ENCODE data around the gene ASCL5. TPM values are rescaled to one million over a fixed set of nuclear protein-coding genes. Genes with fewer than 3 reads are reported as not detected.

The ASCL5 gene
- polyA plus RNA-seq, 1 donor (not counting 4 experiments of a cell fraction or from before 2014, with no cell fraction given): not detected

DNA sequence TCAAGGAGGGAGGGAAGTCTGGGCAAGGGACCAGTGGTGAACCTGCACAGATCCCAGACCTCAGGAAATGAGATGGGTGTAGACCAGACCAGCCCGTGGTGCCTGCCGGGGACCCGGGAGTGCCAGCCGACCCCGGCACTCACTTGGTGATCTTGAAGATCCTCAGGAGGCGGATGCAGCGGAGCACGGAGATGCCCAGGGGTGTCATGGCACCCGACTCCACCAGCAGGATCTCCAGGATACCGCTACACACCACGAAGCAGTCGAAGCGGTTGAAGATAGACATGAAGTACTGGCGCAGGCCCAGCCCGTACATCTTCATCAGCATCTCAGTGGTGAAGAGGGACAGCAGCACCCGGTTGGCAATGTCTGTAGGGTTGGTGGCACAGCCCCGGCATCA is 49.2 kb downstream of the ASCL5 start:
- no peak for FAIRE-seq
- no peak for DNase-seq (ENCODE audit: low read depth, low spot score)
- Histone ChIP-seq H3K4me3 (ENCODE audit: control insufficient read depth in 2 of 3, extremely low read depth in 1 of 3, insufficient read depth in 2 of 3, low read depth in 1 of 3, low read length in 3 of 3) (no peak overlapping the region), H3K27me3 (ENCODE audit: control insufficient read depth, extremely low read depth, insufficient read depth, low read length) (peaks cover 6% of the 10 kb centered on the region), H3K27ac (ENCODE audit: control insufficient read depth, insufficient read depth, low read length) (no peak overlapping the region), H2AFZ (ENCODE audit: control insufficient read depth, low read length) (no peak overlapping the region), H3K36me3 (ENCODE audit: control insufficient read depth in 2 of 2, extremely low read depth in 1 of 2, insufficient read depth in 2 of 2, low read length in 2 of 2) (no peaks in the 10 kb centered on the region), H4K20me1 (ENCODE audit: control insufficient read depth, extremely low read depth, insufficient read depth, low read length) (no peaks in the 10 kb centered on the region), H3K9me3 (ENCODE audit: control insufficient read depth, low read depth, low read length) (no peaks in the 10 kb centered on the region), H3K4me1 (ENCODE audit: control insufficient read depth, extremely low read depth, insufficient read depth, low read length) (peaks cover 5% of the 10 kb centered on the region), H3K9ac (ENCODE audit: control insufficient read depth, extremely low read depth, insufficient read depth, low read length) (no peak overlapping the region), H3K79me2 (ENCODE audit: control insufficient read depth, insufficient read depth, low read length) (no peaks in the 10 kb centered on the region), H3K9me1 (ENCODE audit: control insufficient read depth, extremely low read depth, insufficient read depth, low read length) (no peaks in the 10 kb centered on the region), H3K4me2 (ENCODE audit: control insufficient read depth, extremely low read depth, insufficient read depth, low read depth, low read length) (no peak overlapping the region)
- no peak for TF ChIP-seq EZH2 (IDR thresholded peaks at IDR 0.05; ENCODE audit: low read length)
- TF ChIP-seq, protein P1, sequence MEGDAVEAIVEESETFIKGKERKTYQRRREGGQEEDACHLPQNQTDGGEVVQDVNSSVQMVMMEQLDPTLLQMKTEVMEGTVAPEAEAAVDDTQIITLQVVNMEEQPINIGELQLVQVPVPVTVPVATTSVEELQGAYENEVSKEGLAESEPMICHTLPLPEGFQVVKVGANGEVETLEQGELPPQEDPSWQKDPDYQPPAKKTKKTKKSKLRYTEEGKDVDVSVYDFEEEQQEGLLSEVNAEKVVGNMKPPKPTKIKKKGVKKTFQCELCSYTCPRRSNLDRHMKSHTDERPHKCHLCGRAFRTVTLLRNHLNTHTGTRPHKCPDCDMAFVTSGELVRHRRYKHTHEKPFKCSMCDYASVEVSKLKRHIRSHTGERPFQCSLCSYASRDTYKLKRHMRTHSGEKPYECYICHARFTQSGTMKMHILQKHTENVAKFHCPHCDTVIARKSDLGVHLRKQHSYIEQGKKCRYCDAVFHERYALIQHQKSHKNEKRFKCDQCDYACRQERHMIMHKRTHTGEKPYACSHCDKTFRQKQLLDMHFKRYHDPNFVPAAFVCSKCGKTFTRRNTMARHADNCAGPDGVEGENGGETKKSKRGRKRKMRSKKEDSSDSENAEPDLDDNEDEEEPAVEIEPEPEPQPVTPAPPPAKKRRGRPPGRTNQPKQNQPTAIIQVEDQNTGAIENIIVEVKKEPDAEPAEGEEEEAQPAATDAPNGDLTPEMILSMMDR (optimal IDR thresholded peaks at IDR 0.05 in 1 of 3, IDR thresholded peaks at IDR 0.05 in 1 of 3, conservative IDR thresholded peaks at IDR 0.05 in 1 of 3; ENCODE audit: extremely low read depth in 1 of 3, insufficient read depth in 2 of 3, low read length in 3 of 3): no peak
- dilution Hi-C loops (cut with MboI; ENCODE audit: extremely low pct_ligation_motif_present, low sequenced_read_pairs): no loop called here

DNA sequence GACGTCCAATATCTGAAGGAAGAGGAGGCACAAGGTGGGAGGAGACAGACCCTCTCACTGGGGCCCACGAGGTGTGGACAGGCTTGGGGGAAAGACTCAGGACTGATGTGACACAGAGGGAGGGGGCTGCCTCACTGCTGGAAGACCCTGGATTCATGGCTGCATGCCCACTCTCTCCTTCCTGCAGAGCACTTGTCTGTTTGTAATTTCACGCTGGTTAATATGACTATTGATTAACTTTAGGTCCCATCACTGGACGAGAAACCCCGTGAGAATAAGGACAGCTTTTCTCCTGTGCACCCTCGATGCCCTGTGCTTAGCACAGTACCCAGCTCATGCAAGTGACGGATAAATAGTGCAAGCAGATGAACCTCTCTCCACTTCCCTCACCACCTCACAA is 49.9 kb downstream of the ASCL5 start:
- Histone ChIP-seq H3K9ac (ENCODE audit: control insufficient read depth, extremely low read depth, insufficient read depth, low read length) (no peak overlapping the region), H3K27me3 (ENCODE audit: control insufficient read depth, extremely low read depth, insufficient read depth, low read length) (peaks cover 6% of the 10 kb centered on the region), H3K27ac (ENCODE audit: control insufficient read depth, insufficient read depth, low read length) (no peak overlapping the region), H4K20me1 (ENCODE audit: control insufficient read depth, extremely low read depth, insufficient read depth, low read length) (no peaks in the 10 kb centered on the region), H3K4me1 (ENCODE audit: control insufficient read depth, extremely low read depth, insufficient read depth, low read length) (peaks cover 9% of the 10 kb centered on the region), H3K9me1 (ENCODE audit: control insufficient read depth, extremely low read depth, insufficient read depth, low read length) (no peaks in the 10 kb centered on the region), H3K4me2 (ENCODE audit: control insufficient read depth, extremely low read depth, insufficient read depth, low read depth, low read length) (no peak overlapping the region), H3K36me3 (ENCODE audit: control insufficient read depth in 2 of 2, extremely low read depth in 1 of 2, insufficient read depth in 2 of 2, low read length in 2 of 2) (no peaks in the 10 kb centered on the region), H3K79me2 (ENCODE audit: control insufficient read depth, insufficient read depth, low read length) (no peaks in the 10 kb centered on the region), H3K4me3 (ENCODE audit: control insufficient read depth in 2 of 3, extremely low read depth in 1 of 3, insufficient read depth in 2 of 3, low read depth in 1 of 3, low read length in 3 of 3) (no peak overlapping the region), H2AFZ (ENCODE audit: control insufficient read depth, low read length) (no peak overlapping the region), H3K9me3 (ENCODE audit: control insufficient read depth, low read depth, low read length) (no peaks in the 10 kb centered on the region)
- dilution Hi-C loops (cut with MboI; ENCODE audit: extremely low pct_ligation_motif_present, low sequenced_read_pairs): no loop called here
- TF ChIP-seq, protein P1 (optimal IDR thresholded peaks at IDR 0.05 in 1 of 3, IDR thresholded peaks at IDR 0.05 in 1 of 3, conservative IDR thresholded peaks at IDR 0.05 in 1 of 3; ENCODE audit: extremely low read depth in 1 of 3, insufficient read depth in 2 of 3, low read length in 3 of 3): no peak
- DNase-seq (ENCODE audit: low read depth, low spot score) (no peak), FAIRE-seq (no peak)
